ENCODE measurements around the gene HTRA3.

GRCh38 chr4:8318509-8318908 lies 49.0 kb downstream of the HTRA3 start:
- TF ChIP-seq CTCF (conservative IDR thresholded peaks at IDR 0.05) = no peak
- TF ChIP-seq ZFX (IDR thresholded peaks at IDR 0.05) = no peak
